PC-9 (cell line): ENCODE measurements around the gene BCAS3.

Source experiments
- CTCF ChIP-seq: fragments of 200-600 bp; sonication (generic); conservative IDR thresholded peaks from 2 replicates; pipeline ENCODE4 v1.6.1; 2017; ENCODE audit warnings: mixed run types, antibody characterized with exemption, mild to moderate bottlenecking, moderate library complexity
- EZH2 ChIP-seq: fragments of 200-600 bp; sonication (generic); IDR thresholded peaks from 2 replicates; pipeline ENCODE4 v1.8.0; 2017; ENCODE audit warnings: antibody characterized with exemption, low read depth

- TF ChIP-seq CTCF (no peak), EZH2 (no peak)
Measured at GRCh38 chr17:61326330-61326729, 648.7 kb downstream of the BCAS3 start.
